PC-3 (cell line): ENCODE measurements around the gene DSG2. TPM values are rescaled to one million over a fixed set of nuclear protein-coding genes. Genes with fewer than 3 reads are reported as not detected.
"Not testable (repeated sequence)": the region's sequence is repeated elsewhere in the genome, so short reads cannot be mapped to it uniquely, and the experiment has no call there.

Source experiments
- ATAC-seq: fragments of 200-7000 bp; cut with Tn5 transposase; 2 replicates; pipeline ENCODE4 v1.9.1; 2020; ENCODE audit warnings: mild to moderate bottlenecking, moderate library complexity
- BruUV-seq: library from RNA; stranded (reverse); fragments of 400-500 nt; replicated peaks from 2 replicates; lab custom pipeline; 2021; lab: Mats Ljungman, UMichigan
- CTCF ChIA-PET: fragments of 300-600 bp; sonication (Branson Sonifier 250); formaldehyde crosslinking; loops from one replicate; lab custom pipeline; 2022; ENCODE audit warnings: antibody characterized with exemption; lab: Charles Lee
- POLR2A ChIA-PET: fragments of 300-600 bp; sonication (Branson Sonifier 250); formaldehyde crosslinking; loops from one replicate; lab custom pipeline; 2022; ENCODE audit warnings: antibody characterized with exemption; ENCODE audit not compliant: unreplicated experiment; lab: Charles Lee
- DNase-seq: peaks from one replicate; pipeline ENCODE4 v3.0.0-alpha.2; 2015
- H2AFZ ChIP-seq: fragments of 300-600 bp; sonication (generic); 2 replicates; pipeline ENCODE4 v1.6.0; 2016; ENCODE audit warnings: antibody characterized with exemption, low read length
- H3F3A ChIP-seq: fragments of 300-600 bp; sonication (generic); one replicate; pipeline ENCODE4 v1.6.0; 2017; ENCODE audit warnings: antibody characterized with exemption, low read length, control low read depth, mild to moderate bottlenecking; ENCODE audit not compliant: unreplicated experiment
- H3K27ac ChIP-seq: fragments of 300-600 bp; sonication (generic); 2 replicates; pipeline ENCODE4 v1.5.1; 2016; ENCODE audit warnings: mild to moderate bottlenecking, low read length
- H3K27me3 ChIP-seq: fragments of 300-600 bp; sonication (generic); 2 replicates; pipeline ENCODE4 v1.6.1; 2016; ENCODE audit warnings: low read length, mixed read lengths
- H3K36me3 ChIP-seq: fragments of 300-600 bp; sonication (generic); 2 replicates; pipeline ENCODE4 v1.6.1; 2016; ENCODE audit warnings: low read depth, mixed run types, low read length, mixed read lengths
- H3K4me1 ChIP-seq: fragments of 300-600 bp; sonication (generic); 2 replicates; pipeline ENCODE4 v1.5.1; 2016; ENCODE audit warnings: low read length; ENCODE audit not compliant: insufficient read depth
- H3K4me2 ChIP-seq: fragments of 300-600 bp; sonication (generic); 2 replicates; pipeline ENCODE4 v1.6.0; 2016; ENCODE audit warnings: low read length
- H3K4me3 ChIP-seq: fragments of 300-600 bp; sonication (generic); 2 replicates; pipeline ENCODE4 v1.5.1; 2016; ENCODE audit warnings: mild to moderate bottlenecking, low read length, mixed read lengths
- H3K79me2 ChIP-seq: fragments of 300-600 bp; sonication (generic); 2 replicates; pipeline ENCODE4 v1.6.1; 2017; ENCODE audit warnings: low read length, mixed read lengths
- H3K9ac ChIP-seq: fragments of 300-600 bp; sonication (generic); 2 replicates; pipeline ENCODE4 v1.6.0; 2016; ENCODE audit warnings: mild to moderate bottlenecking, low read length
- H3K9me2 ChIP-seq: fragments of 300-600 bp; sonication (generic); replicated peaks from 2 replicates; pipeline ENCODE4 v1.6.1; 2016; ENCODE audit warnings: mixed run types, low read length, mixed read lengths
- H3K9me3 ChIP-seq: fragments of 300-600 bp; sonication (generic); 2 replicates; pipeline ENCODE4 v1.6.1; 2016; ENCODE audit warnings: low read length, mixed read lengths
- H4K20me1 ChIP-seq: fragments of 300-600 bp; sonication (generic); 2 replicates; pipeline ENCODE4 v1.6.1; 2016; ENCODE audit warnings: low read length, mixed read lengths
- CTCF ChIP-seq: fragments of 300-600 bp; sonication (generic); conservative IDR thresholded peaks from 2 replicates; pipeline ENCODE4 v1.5.1; 2017; ENCODE audit warnings: antibody characterized with exemption, low read depth, mild to moderate bottlenecking, low read length
- EZH2 ChIP-seq: fragments of 300-600 bp; sonication (generic); IDR thresholded peaks from one replicate; pipeline ENCODE4 v1.6.1; 2017; ENCODE audit warnings: antibody characterized with exemption, mild to moderate bottlenecking, low read length; ENCODE audit not compliant: unreplicated experiment
- EZH2phosphoT487 ChIP-seq: fragments of 300-600 bp; sonication (generic); IDR thresholded peaks from 2 replicates; pipeline ENCODE4 v1.6.1; 2018; ENCODE audit warnings: mild to moderate bottlenecking, antibody characterized with exemption, low read length, borderline replicate concordance
- intact Hi-C: fragments of 100-400 bp; cut with micrococcal nuclease; formaldehyde crosslinking; loops from 2 replicates; pipeline ENCODE4 v1.9.0; 2023
- total RNA-seq: library from RNA; depleted of rRNA; stranded (reverse); fragments of >200 nt; gene quantifications from 2 replicates; pipeline ENCODE4 v1.2.3, GENCODE V29; 2014

The DSG2 gene
- total RNA-seq, 1 experiment from 2014 or later = 17.2 TPM

GRCh38 chr18:31505156-31505555 lies 7.2 kb downstream of the DSG2 start:
- ChIA-PET CTCF (no interaction called here), POLR2A (no interaction called here)
- Histone ChIP-seq H3F3A (no peaks in the 10 kb centered on the region), H3K4me2 (no peak overlapping the region), H3K27me3 (no peaks in the 10 kb centered on the region), H3K4me3 (no peak overlapping the region), H4K20me1 (no peaks in the 10 kb centered on the region), H3K4me1 (peaks cover 8% of the 10 kb centered on the region; the same call in 1 of the 2 replicates), H2AFZ (no peak overlapping the region), H3K9me3 (no peaks in the 10 kb centered on the region), H3K9me2 (no peaks in the 10 kb centered on the region), H3K79me2 (peaks cover 45% of the 10 kb centered on the region), H3K27ac (no peak overlapping the region), H3K36me3 (no peaks in the 10 kb centered on the region), H3K9ac (no peak overlapping the region)
- no TSS peak for BruUV-seq
- no peak for ATAC-seq
- DNase-seq = no peak
- intact Hi-C loops = no loop called here
- TF ChIP-seq EZH2 = no peak
- no peak for TF ChIP-seq EZH2phosphoT487
- TF ChIP-seq CTCF = no peak

DNA sequence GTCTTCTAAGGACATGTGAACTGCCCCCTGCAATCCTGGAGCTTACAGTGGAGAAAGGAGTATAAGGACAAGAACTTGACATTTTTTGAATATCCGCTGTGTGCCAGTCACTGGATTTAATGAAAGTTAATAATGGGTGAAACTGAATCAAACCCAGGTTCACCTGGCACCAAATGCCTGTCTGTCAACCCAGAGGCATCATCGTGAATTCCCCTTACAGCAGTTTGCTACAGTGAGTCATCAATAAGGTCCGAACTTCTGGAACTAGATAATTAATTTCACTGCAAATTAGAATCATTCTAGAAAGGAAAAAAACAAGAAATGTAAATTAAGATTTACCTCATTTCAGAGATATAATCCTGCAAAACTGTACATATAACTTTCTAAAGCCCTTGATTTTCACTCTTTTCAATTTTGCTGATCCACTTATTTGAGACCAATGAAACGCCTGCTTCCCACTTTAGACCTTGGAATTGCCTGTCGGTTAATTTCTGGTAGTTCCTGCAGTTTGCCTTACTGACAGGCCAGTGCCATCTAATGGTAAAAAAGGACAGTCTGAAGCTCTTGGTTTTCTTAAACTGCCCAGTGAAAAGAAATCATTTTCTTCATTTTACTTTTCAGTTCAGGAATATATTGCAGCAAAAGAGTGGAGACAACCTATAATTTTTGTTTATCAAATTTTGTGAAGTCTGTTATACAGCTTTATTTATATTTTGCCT lies 8.2 kb downstream of the DSG2 start:
- no TSS peak for BruUV-seq
- TF ChIP-seq CTCF = peak; percentile 53
- no peak for TF ChIP-seq EZH2phosphoT487
- POLR2A ChIA-PET = no interaction called here
- intact Hi-C loops = loop anchor here (1.0 to 2.0 kb wide), 3 partner anchors 82 to 507 kb away; no protein-coding TSS in a partner anchor
- no peak overlapping the region for H3K4me3 ChIP-seq
- no peak overlapping the region for H2AFZ ChIP-seq
- CTCF ChIA-PET = interaction anchor here (0.5 to 0.7 kb wide), 2 partner anchors 91 to 105 kb away, joined by 3 read pairs; no protein-coding TSS in a partner anchor
- no peaks in the 10 kb centered on the region for H4K20me1 ChIP-seq
- H3K36me3 ChIP-seq = no peaks in the 10 kb centered on the region
- no peak overlapping the region for H3K9ac ChIP-seq
- no peak overlapping the region for H3K27ac ChIP-seq
- H3K4me2 ChIP-seq = no peak overlapping the region
- no peaks in the 10 kb centered on the region for H3F3A ChIP-seq
- H3K9me3 ChIP-seq = no peaks in the 10 kb centered on the region
- ATAC-seq = peak; percentile 53
- H3K4me1 ChIP-seq = peaks cover 18% of the 10 kb centered on the region
- no peaks in the 10 kb centered on the region for H3K27me3 ChIP-seq
- DNase-seq = peak; percentile 24
- H3K79me2 ChIP-seq = peaks cover 42% of the 10 kb centered on the region
- no peaks in the 10 kb centered on the region for H3K9me2 ChIP-seq

- H4K20me1 ChIP-seq, BruUV-seq, H3K27ac ChIP-seq, H3K9me3 ChIP-seq, H3K9me2 ChIP-seq, POLR2A ChIA-PET, H3K36me3 ChIP-seq, H3K4me2 ChIP-seq, ATAC-seq, CTCF ChIA-PET, H3K4me3 ChIP-seq, DNase-seq, H3K9ac ChIP-seq, H2AFZ ChIP-seq, H3K27me3 ChIP-seq, H3F3A ChIP-seq: not testable (repeated sequence)
- Histone ChIP-seq H3K4me1 (peaks cover 25% of the 10 kb centered on the region), H3K79me2 (peaks cover 41% of the 10 kb centered on the region)
- intact Hi-C loops = loop anchor here (2.0 kb wide), 1 partner anchor 238 kb away; no protein-coding TSS in a partner anchor
These were observed 9.1 kb downstream of the DSG2 start for GRCh38 chr18:31507124-31507523.
